HG03196 (cell line): ENCODE data around the gene CTNNBL1.
"Not testable (repeated sequence)": the region's sequence is repeated elsewhere in the genome, so short reads cannot be mapped to it uniquely, and the experiment has no call there.

Experiments
- ATAC-seq: cut with Tn5 transposase; IDR thresholded peaks from one replicate; pipeline ENCODE4 v1.9.1; 2021; ENCODE audit not compliant: unreplicated experiment

Gene CTNNBL1

DNA sequence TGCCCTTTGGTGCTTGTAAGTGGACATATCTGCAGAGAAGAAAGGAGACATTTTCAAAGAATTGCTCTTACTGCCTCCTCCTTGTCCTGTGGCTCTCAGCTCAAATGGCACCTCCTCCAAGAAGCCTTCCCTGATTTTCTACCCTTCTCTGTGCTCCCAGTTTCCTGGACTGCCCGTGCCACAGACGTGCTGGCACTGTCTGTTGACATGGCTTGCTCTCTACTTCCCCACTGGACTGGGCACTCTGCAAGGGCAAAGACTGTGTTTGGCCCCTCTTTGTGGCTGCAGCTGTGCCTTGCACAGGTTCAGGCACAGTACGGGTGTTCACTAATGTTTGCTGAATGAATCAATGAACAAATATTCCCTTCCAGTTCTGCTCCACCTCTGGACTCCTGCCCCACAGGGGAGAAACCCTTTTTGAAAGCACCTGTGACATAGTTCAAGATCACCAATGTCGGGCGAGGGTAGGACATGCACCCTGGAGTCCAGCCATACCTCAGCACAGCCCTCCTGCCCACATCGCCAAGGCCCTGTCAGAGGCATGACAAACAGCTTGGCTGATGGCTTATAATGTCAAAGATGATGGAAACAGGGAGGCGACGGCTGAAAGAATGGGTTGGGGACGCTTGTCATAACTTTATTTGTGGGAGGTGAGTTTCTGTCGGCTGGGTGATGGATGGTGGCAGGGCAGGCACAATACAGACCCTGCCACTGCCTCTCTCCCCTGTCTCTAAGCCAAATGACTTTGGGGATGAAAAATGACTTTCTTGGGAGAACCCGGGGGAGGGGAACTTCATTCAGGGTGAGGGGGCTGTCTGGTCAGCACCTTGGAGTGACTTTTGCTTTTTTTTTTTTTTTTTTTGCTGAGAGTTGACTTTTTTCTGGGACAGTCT is 15.6 kb upstream of the CTNNBL1 start:
- ATAC-seq, result no peak

DNA sequence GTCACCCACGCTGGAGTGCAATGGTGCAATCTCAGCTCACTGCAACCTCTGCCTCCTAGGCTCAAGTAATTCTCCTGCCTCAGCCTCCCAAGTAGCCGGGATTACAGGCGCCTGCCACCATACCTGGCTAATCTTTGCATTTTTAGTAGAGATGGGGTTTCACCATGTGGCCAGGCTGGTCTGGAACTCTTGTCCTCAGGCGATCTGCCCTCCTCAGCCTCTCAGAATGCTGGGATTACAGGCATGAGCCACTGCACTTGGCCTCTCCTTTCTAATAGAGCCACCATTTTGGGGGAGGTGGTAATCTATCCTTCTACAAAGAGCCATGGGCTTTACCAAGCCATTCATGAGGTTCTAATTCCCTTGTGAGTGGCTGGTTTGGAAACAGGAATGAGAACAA is 14.1 kb upstream of the CTNNBL1 start:
- not testable (repeated sequence) for ATAC-seq

- no peak for ATAC-seq
Observed at GRCh38 chr20:37680420-37680819, 13.4 kb upstream of the CTNNBL1 start.

GRCh38 chr20:37681384-37682112 is 12.3 kb upstream of the CTNNBL1 start:
- ATAC-seq, result no peak

DNA sequence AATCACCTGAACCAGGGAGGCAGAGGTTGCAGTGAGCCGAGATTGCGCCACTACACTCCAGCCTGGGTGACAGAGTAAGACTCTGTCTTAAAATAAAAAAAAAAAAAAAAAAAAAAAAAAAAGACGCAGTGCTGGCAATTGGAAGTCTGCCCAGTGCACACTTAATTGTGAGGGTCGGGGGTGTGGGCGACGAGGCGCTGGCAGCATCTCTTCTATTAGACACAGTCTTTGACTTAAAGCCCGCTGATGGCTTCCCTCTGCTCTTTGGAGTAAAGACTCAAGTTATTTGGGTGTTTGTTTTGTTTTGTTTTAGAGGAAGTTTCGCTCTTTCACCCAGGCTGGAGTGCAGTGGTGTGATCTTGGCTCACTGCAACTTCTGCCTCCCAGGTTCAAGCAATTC is 10.7 kb upstream of the CTNNBL1 start:
- not testable (repeated sequence) for ATAC-seq

DNA sequence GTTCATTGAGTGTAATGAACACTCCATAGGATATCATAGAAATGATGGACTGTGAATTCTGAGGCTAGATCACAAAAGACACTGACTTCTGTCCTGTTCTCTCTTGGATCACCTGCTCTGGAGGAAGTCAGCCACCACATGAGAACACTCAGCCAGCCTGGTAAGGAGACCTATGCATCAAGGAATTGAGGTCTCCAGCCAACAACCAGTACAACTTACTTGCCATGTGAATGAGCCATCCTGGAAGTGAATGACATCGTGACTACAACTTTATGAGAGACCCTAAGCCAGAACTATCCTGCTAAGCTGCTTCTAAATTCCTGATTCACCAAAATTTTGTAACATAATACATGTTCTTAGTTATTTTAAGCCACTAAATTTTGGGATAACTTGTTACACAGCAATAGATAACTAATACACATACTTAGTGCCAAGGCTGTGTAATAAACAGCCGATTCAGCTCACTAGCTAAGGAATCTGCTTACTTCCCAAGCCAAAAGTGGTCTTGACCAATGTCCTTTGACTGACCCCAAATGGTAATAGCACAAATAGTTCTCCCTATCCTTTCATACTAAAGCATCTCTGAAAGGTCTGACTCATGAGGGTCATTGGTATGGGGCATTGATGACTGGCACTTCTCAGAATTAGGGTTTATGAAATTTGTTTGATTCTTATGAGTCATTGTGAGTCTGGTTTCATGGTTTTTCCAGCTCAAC is 6.9 kb upstream of the CTNNBL1 start:
- no peak for ATAC-seq

DNA sequence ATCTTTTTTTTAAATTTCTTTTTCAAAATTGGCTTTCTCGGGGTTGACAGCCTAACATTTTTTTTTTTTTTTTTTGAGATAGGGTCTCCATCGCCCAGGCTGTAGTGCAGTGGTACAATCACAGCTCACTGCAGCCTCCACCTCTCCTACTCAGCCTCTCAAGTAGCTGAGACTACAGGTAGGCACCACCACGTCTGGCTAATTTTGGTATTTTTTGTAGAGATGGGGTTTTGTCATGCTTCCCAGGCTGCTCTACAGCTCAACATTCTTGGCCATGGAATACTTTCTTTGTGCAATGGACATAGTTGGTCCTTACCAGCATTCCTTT is 6.4 kb upstream of the CTNNBL1 start:
- no peak for ATAC-seq

DNA sequence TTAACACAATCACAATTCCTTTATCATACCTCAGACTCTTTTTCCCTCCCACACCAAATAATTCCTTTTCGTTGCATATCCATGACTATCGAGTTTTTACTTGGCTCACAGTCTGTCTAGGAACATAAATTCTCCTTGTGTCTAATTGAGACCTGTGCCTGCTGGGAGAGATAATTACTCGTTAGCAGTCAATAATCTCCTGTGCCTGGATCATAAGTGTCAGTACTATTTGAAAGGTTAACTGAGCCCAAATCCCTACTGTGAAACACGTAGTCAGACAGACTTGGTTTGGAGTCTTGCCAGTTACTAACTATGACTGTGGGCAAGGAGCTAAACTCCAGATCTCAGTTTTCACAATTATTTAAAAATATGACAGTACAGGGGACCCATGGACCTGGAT is 5.7 kb upstream of the CTNNBL1 start:
- no peak for ATAC-seq

- ATAC-seq, result no peak
Observed at GRCh38 chr20:37690626-37691369, 3.0 kb upstream of the CTNNBL1 start.

DNA sequence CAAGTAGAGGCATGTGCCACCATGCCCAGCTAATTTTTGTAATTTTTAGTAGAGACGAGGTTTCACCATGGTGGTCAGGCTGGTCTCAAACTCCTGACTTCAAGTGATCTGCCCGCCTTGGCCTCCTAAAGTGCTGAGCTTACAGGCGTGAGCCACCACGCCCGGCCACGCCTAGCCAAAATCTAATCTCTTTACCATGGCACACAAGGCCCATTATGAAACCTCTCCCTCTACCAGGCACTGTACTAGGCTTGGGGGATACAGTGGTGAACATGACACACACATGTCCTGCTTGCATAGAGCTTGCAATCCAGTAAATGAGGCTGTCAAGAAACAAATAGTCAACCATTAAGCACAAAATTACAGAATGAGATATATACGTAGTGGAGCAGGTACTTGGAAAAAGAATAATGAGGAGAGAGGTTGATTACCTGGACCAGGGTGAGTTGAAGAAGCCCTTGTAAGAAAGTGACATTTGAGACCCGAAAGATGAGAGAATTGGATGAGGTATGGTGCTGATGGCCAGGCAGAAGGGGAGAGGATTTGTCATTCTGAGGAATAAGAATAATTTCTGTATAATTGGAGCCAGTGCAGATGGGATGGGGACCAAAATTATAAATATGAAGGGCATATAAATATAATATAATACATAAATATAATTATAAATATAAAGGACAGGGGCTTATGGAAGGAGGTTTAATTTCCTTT is 1.2 kb upstream of the CTNNBL1 start:
- no peak for ATAC-seq

GRCh38 chr20:37693242-37693634 is 592 bp upstream of the CTNNBL1 start:
- ATAC-seq, result no peak

DNA sequence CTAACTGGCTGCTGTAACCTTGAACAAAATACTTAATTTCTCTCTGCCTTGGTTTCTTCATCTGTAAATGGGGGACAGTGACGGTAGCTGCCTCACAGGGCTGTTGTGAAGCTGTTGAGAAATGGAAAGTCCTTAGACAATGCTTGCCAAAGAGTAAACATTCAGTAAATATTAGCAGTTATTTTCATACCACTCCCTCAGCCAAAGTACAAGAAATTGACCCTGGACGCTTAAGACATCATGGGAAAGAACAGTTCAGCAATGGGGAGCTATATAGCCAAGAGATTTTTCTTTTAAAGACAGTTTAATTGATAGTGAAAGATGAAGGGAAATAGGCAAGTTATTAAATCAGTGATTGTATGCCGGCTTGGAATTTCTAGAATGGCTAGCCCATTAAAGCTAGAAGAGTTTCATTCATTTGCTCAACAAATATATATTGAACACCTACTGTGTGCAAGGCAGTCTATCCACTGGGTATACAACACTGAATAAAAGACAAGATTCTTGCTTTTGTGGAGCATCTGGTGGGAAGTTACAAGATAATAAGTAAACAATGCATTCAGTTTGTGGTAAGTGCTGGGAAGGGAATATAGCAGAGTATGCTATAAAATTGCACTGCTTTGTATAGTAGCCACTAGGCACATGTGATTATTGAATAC is 2.0 kb downstream of the CTNNBL1 start:
- no peak for ATAC-seq

DNA sequence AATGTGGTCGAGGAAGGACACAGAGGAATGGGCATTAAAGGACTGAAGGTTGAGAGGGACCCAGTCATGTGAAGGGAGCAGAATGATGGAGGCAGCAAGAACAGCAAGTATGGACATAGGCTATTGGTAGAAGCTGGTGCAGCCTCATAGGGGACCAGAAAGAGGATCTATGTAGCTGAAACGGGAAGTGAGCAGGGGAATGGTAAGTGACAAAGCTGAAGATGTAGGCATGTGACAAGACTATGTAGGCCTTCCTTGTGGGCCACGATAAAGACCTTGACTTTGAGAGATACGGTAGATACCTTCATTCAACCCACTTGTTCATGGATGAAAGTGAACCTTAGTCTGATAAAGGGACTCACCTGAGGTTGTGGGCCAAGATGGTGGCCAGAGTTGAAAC is 3.5 kb downstream of the CTNNBL1 start:
- ATAC-seq, result no peak

- no peak for ATAC-seq
Observed at GRCh38 chr20:37699202-37699601, 5.4 kb downstream of the CTNNBL1 start.

- no peak for ATAC-seq
Observed at GRCh38 chr20:37700301-37700700, 6.5 kb downstream of the CTNNBL1 start.

- not testable (repeated sequence) for ATAC-seq
Observed at GRCh38 chr20:37701676-37702075, 7.8 kb downstream of the CTNNBL1 start.

- no peak for ATAC-seq
Observed at GRCh38 chr20:37702403-37703034, 8.7 kb downstream of the CTNNBL1 start.

GRCh38 chr20:37703035-37703845 is 9.4 kb downstream of the CTNNBL1 start:
- ATAC-seq, result no peak

DNA sequence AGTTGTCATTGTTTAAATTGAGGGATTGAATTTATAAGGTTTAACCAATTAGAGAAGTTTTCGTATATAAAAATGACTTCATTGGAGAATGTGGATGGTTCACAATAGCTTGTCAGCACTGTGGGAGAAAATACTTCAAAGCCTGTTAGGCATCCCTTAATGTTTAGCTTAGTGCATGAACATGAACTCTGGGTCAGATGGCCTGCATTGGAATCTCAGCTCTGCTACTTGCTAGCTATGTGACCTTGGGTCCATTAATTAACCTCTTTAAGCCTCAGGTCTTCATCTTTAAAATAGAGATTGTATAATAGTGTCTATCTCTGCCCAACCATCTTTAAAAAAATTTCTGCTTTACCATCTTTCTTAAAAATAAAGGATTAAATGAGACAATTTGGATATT is 11.1 kb downstream of the CTNNBL1 start:
- ATAC-seq, result no peak
